ENCODE results near the gene FBLN2.
"Not testable (repeated sequence)": the region's sequence is repeated elsewhere in the genome, so short reads cannot be mapped to it uniquely, and the experiment has no call there.

Gene FBLN2

GRCh38 chr3:13544951-13545651, 3.8 kb upstream of the FBLN2 start:
- in situ Hi-C loops (cut with MboI; ENCODE audit: low sequenced_read_pairs) = no loop called here

DNA sequence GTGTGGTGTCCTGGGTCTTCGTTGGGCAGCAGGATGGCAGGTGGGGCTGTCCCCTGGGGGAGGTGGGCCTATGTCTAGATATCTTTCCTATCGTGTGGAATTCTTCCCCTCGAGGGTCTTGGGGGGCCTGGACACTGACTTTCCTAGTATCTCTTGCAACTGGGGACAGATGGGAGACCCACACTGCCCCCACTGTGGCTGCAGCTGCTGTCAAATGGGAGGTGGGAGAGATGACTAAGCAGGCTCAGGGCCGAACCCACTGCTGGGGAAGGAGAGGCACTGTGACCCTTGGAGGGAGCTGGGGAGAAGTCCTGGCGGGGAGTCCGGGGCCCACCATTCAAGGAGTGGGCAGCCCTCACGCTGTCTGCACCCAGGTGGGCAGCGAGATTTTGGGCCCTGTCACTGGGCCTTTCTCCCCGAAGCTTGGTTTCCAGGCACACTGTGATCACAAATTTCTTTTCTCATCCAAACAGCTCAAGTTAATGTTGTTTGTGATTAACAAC, 2.9 kb upstream of the FBLN2 start:
- in situ Hi-C loops (cut with MboI; ENCODE audit: low sequenced_read_pairs) = no loop called here

- in situ Hi-C loops (cut with MboI; ENCODE audit: low sequenced_read_pairs) = no loop called here
Measured at GRCh38 chr3:13546667-13547171, 2.2 kb upstream of the FBLN2 start.

GRCh38 chr3:13547591-13548371, 1.1 kb upstream of the FBLN2 start:
- in situ Hi-C loops (cut with MboI; ENCODE audit: low sequenced_read_pairs) = no loop called here

DNA sequence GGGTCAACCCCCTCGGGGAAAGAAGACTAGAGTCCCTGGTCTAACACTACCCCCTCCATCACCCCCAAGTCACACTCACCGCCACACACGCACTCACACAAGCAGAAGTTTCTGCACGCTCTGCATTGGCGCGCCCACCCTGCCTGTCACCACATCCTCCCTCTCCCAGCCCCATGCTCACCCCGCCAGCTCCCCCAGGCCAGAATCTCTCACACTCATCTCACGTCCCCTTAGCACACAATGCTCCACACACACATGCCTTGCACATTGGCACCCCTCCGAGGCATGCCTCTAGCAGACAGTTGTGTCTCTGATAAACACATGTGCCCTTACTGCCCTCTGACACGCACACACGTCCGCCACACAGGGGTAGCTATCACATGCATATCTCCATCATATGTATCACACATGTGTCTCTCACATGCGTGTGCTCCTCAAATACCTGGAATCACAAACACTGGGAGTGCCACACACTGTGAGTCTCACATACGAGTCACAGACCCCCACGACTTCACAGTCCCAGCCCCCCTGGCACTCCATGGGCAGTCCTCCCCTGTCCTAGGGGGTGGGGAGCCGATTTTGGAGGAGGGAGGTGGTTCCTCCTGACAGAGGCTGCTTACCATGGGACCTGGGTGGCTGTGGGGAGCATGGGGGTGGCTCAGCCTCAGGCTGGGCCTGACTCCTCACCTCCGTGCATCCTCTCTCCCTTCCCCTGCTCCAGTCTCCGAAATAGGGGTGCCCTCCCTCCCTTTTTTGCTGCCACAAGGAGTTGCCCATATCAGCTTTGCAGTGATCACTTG, 898 bp downstream of the FBLN2 start:
- in situ Hi-C loops (cut with MboI; ENCODE audit: low sequenced_read_pairs) = no loop called here

GRCh38 chr3:13550423-13550690, 1.4 kb downstream of the FBLN2 start:
- in situ Hi-C loops (cut with MboI; ENCODE audit: low sequenced_read_pairs) = no loop called here

DNA sequence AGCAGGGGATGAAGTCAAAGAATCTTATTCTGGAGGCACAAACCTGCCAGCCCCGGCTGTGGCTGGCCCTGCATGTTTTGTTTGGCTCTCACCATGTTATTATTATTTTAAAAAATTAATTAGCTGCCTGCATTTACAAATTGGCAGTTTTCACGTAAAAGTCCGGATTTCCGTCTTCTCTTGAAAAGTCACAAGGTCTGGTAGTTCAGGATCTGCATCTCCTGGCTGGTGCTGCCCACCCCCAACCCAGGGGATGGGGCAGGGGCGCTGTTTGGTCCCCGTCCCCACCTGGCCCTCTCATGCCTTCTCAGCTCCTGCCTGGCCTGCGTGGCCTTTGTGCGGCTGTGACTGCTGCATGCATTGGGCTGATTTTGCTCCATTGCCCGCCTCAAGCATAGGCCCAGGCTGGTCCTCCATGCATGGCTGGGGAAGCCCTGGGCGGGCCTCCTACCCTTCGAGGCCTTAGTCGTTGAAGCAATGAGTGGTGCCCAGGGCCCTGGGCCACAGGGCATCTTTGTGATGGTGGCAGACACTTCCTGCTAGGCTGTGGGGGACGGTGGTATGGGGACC, 2.0 kb downstream of the FBLN2 start:
- in situ Hi-C loops (cut with MboI; ENCODE audit: low sequenced_read_pairs) = no loop called here

DNA sequence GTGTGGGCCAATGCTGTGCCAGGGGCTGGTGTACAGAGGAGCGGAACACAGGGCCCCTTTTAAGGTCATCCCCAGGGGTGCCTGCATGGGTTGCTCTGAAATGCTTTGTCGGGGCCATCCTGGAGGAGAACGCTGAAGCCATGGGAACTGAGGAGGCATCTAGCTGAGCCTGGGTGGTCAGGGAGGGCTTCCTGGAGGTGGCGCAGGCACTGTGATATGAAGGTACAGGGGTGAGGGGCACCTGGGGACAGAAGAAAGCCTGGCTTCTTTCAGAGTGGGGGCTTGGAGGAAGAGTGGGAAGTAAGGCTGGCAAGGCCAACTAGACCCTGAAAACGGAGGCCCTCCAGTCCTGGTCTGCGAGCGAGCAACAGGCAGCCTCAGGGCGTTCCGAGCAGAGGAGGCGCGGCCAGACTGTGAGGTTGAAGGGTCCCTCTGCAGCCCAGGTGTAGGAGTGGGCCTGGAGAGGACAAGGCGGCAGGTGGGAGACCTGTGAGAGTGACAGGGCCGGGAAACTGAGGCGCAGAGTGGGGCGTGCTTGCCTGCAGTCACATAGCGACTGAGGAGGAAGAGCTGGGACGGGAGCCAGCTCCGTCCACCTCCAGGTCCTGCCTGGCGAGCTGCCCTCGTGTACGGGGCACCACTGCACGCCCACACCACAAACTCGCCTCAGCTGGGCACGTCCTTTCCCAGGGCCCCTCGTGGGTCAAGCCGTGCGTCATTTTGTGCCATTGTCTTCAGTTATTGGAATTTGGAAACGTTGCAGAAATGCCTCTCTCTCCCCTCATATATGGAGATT, 4.1 kb downstream of the FBLN2 start:
- in situ Hi-C loops (cut with MboI; ENCODE audit: low sequenced_read_pairs) = no loop called here

DNA sequence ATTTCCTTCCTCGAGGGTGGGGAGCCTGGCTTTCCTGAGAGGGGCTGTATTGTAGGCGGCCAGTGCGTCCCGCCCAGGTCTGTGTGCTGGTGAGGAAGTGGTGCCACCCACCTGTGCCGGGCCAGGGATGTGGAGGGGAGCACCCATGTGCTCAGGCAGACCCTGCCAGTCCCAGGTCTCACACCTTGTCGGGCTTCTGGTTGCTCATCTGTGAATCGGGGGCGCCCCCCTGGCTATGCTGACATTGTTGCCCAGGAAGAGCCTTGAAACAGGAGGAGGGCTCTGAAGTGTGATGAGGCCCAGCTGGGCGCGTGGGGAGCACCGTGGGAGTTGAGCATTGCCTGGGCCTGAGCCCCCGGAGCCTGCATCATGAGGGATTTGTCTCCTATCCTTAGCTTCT, 4.8 kb downstream of the FBLN2 start:
- in situ Hi-C loops (cut with MboI; ENCODE audit: low sequenced_read_pairs) = no loop called here

GRCh38 chr3:13555753-13556152, 6.8 kb downstream of the FBLN2 start:
- in situ Hi-C loops (cut with MboI; ENCODE audit: low sequenced_read_pairs) = no loop called here

DNA sequence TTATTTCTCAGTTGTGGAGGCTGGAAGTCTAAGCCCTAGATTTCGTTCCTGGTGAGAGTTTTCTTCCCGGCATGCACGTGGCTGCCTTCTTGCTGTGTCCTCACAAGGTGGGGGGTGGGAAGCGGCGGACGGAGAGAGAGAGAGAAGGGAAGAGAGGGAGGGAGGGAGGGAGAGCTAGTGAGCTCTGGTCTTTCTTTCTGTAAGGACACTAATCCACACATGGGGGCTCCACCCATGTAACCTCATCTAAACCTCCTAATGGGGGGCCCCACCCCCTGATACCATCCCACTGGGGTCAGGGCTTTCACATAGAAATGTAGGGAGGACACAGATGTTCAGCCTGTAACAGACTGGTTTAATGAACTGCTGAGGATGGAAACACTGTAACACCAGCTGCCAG, 7.3 kb downstream of the FBLN2 start:
- in situ Hi-C loops (cut with MboI; ENCODE audit: low sequenced_read_pairs) = no loop called here

DNA sequence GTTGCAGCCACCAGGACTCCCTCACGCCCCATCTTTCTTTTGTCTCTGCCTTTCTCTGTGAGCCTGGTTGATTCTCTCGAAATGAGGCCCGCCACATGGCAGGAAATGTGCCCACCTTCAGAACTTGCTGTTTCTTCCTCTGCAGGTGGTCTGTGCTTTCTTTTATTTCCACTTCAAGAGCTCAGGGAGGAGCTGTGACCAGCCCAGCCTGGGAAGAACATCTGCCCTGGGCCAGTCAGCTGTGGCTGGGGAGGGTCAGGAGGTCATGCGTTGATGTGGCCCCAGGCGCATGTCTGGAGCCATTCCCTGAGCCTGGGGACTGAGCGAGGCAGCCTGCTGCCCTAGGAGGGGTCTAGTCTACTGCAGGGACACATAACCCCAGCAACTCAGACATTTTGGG, 8.0 kb downstream of the FBLN2 start:
- in situ Hi-C loops (cut with MboI; ENCODE audit: low sequenced_read_pairs) = no loop called here

- in situ Hi-C loops (cut with MboI; ENCODE audit: low sequenced_read_pairs) = no loop called here
Measured at GRCh38 chr3:13557417-13557816, 8.5 kb downstream of the FBLN2 start.

- in situ Hi-C loops (cut with MboI; ENCODE audit: low sequenced_read_pairs) = no loop called here
Measured at GRCh38 chr3:13557926-13558325, 9.0 kb downstream of the FBLN2 start.

DNA sequence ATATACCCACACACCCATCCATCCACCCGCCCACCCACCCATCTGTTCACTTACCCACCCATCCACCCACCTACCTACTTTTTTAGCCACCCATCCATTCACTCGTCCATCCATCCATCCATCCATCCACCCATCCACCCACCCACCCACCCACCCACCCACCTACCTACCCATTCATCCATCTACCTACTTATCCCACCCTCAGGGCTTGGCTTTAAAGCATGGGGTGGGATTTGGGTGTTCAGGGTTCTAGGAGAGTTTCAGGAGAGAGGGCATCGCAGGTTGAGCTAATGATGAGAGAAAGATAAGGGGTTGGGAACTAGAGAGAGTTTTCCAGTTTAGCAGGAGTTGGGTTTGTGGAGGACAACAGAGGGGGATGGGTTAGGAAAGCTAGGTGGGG, 9.7 kb downstream of the FBLN2 start:
- in situ Hi-C loops (cut with MboI; ENCODE audit: low sequenced_read_pairs) = no loop called here

DNA sequence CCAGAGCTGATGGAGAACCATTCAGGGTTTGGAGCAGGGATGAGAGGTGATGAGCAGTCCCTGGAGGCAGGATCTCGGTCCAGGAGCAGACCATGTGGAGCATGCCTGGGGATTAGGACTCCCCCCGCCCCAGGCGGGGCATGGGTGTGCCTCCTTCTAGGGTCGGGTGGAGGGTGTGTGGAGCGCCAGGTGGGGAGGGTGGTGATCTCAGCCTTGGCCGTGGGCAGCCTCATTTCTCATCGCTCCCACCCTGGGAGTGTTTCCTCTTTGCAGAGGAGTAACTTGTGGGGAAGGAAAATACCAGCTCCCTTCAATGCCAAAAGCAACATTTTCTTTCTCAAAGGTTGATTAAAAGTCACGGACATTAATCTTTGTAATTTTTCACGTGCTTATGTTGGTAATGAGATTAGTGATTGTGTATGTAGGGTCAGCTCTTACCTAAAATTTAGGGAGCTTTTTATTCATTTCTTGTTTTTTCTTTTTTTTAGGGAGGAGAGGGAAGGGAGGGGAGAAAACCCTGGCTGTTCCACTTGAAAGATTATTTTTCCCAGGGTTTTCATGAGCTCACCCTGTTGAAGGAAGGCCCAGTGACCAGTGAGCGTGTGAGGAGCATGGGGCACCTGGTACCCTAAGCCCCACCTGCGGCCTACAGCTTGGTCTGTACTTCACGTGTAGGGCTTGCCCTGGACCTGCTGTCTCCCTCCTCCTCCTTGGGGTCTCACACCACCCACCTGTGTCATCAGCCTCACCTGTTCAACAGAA, 11.0 kb downstream of the FBLN2 start:
- in situ Hi-C loops (cut with MboI; ENCODE audit: low sequenced_read_pairs) = no loop called here

DNA sequence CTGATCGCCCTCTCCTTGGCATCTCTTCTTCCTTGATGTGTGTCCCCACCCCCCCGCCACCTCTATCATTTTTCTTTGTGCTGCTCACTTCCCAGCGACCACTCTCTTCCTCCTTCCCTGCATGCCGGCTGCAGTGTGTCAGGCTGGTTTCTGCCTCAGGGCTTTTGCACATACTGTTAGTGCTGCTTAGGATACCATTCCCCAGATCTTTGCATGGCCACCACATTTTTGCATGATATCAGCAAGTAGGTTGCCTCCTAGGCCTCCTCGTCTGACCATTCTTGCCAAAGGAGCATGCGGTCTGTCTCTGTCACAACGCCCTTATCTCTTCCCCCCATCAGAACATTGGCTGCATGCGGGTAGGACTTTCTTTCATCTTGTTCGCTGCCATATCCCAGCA, 12.5 kb downstream of the FBLN2 start:
- in situ Hi-C loops (cut with MboI; ENCODE audit: low sequenced_read_pairs) = no loop called here

GRCh38 chr3:13561967-13562366, 13.0 kb downstream of the FBLN2 start:
- in situ Hi-C loops (cut with MboI; ENCODE audit: low sequenced_read_pairs) = no loop called here

DNA sequence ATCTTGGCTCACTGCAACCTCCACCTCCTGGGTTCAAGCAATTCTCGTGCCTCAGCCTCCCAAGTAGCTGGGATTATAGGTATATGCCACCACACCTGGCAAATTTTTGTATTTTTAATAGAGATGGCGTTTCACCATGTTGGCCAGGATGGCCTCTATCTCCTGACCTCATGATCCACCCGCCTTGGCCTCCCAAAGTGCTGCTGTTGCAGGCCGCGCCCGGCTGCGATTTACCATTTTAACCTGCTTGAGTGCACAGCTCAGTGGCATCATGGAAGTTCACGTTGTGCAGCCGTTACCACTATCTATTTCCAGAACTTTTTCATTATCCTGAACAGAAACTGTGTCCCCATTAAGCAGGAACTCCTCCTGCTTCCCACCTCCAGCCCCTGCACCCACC, 13.5 kb downstream of the FBLN2 start:
- in situ Hi-C loops (cut with MboI; ENCODE audit: low sequenced_read_pairs) = not testable (repeated sequence)

DNA sequence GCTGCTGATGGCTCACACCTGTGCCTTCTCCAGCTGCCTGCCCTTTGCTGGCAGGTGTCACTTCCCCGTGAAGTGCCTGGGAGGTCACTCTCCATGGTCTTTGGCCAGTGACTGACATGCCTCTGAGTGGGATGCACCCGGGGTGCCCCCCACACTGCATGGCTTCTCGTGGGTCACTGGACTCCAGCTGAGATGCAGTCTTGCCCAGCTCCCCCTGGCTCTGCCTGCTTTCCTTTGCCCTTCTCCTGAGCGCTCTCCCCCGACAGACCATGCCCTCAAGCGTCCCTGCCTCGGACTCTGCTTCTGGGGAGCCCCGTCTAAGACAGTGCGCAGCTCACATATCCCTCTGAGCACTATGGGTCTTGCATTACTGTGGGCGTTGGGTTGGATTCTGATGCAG, 14.4 kb downstream of the FBLN2 start:
- in situ Hi-C loops (cut with MboI; ENCODE audit: low sequenced_read_pairs) = no loop called here
